Measurements from ENCODE around the gene CCBE1. TPM values are rescaled to one million over a fixed set of nuclear protein-coding genes. Genes with fewer than 3 reads are reported as not detected.
A peak's percentile ranks its signal among the peaks of the same experiment; 100 is the strongest.

The CCBE1 gene
- total and polyA plus RNA-seq, 4 donors: 3.4 to 59.0 (median 21.9) TPM

GRCh38 chr18:59616501-59616900 is 80.7 kb downstream of the CCBE1 start:
- no peak for TF ChIP-seq CTCF (IDR thresholded peaks at IDR 0.05; ENCODE audit: control extremely low read depth, extremely low read depth)
- H3K4me3 ChIP-seq: no peak overlapping the region
- H3K9me3 ChIP-seq (ENCODE audit: control insufficient read depth in 4 of 4, insufficient read depth in 3 of 4, low read length in 3 of 4): no peaks in the 10 kb centered on the region
- no peak overlapping the region for H3K27ac ChIP-seq (ENCODE audit: low read depth in 1 of 2, low read length in 1 of 2)
- no peaks in the 10 kb centered on the region for H3K27me3 ChIP-seq (ENCODE audit: control insufficient read depth in 3 of 3, insufficient read depth in 3 of 3, low read length in 2 of 3)
- DNase-seq: peak in 1 of 3 donors; percentile 55
- H3K4me1 ChIP-seq (ENCODE audit: control insufficient read depth in 5 of 5, insufficient read depth in 5 of 5, low read length in 5 of 5): peaks cover 0 to 51% (median 4%) of the 10 kb centered on the region in 5 donors
- ATAC-seq (ENCODE audit: insufficient read depth, low FRiP score): no peak
- H3K9ac ChIP-seq (ENCODE audit: insufficient read depth in 1 of 2, low read length in 2 of 2): no peak overlapping the region
- H3K36me3 ChIP-seq (ENCODE audit: control insufficient read depth in 4 of 4, insufficient read depth in 4 of 4, low read length in 4 of 4): peaks cover 0 to 4% (median 0%) of the 10 kb centered on the region in 4 donors
- 71 to 76% methylated on average over 6 of the region's 6 CpGs for WGBS, 2 donors

DNA sequence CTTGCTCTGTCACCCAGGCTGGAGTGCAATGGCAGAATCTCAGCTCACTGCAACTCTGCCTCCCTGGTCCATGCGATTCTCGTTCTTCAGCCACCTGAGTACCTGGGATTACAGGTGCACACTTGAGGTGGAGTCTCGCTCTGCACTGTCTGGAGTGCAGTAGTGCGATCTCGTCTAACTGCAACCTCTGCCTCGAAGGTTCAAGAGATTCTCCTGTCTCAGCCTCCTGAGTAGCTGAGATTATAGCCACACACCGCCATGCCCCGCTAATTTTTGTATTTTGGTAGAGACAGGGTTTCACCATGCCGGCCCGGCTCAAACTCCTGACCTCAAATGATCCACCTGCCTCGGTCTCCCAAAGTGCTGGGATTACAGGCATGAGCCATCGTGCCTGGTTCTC is 83.3 kb downstream of the CCBE1 start:
- no peak for TF ChIP-seq CTCF (IDR thresholded peaks at IDR 0.05; ENCODE audit: control extremely low read depth, extremely low read depth)
- H3K27ac ChIP-seq (ENCODE audit: low read depth in 1 of 2, low read length in 1 of 2): no peak overlapping the region
- peaks cover 0 to 3% (median 0%) of the 10 kb centered on the region in 4 donors for H3K36me3 ChIP-seq (ENCODE audit: control insufficient read depth in 4 of 4, insufficient read depth in 4 of 4, low read length in 4 of 4)
- H3K9ac ChIP-seq (ENCODE audit: insufficient read depth in 1 of 2, low read length in 2 of 2): no peak overlapping the region
- 91 to 94% methylated on average over 12 of the region's 12 CpGs for WGBS, 2 donors
- H3K9me3 ChIP-seq (ENCODE audit: control insufficient read depth in 4 of 4, insufficient read depth in 3 of 4, low read length in 3 of 4): no peaks in the 10 kb centered on the region
- no peak for DNase-seq
- peaks cover 0 to 50% (median 4%) of the 10 kb centered on the region in 5 donors for H3K4me1 ChIP-seq (ENCODE audit: control insufficient read depth in 5 of 5, insufficient read depth in 5 of 5, low read length in 5 of 5)
- ATAC-seq (ENCODE audit: insufficient read depth, low FRiP score): no peak
- H3K27me3 ChIP-seq (ENCODE audit: control insufficient read depth in 3 of 3, insufficient read depth in 3 of 3, low read length in 2 of 3): no peaks in the 10 kb centered on the region
- no peak overlapping the region for H3K4me3 ChIP-seq

DNA sequence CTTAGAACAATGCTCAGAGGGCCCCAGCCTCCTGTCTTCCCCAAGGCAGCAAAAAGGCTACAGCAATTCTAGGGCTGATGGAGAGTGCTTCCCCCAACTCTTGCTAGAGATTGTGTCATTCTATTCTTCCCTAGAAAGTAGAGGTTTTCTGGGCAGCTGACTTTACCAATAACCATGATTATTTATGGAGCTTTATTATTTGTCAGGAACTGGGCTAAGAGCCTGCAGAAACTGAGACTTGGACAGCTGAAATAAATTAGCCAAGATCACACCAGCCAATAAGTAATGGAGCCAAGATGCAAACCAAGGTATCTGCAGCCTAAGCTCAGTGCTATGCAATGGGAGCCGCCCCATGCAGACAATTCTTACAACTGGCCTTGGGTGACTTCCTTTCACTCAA is 84.8 kb downstream of the CCBE1 start:
- Histone ChIP-seq H3K4me1 (ENCODE audit: control insufficient read depth in 5 of 5, insufficient read depth in 5 of 5, low read length in 5 of 5) (peaks cover 0 to 55% (median 5%) of the 10 kb centered on the region in 5 donors), H3K36me3 (ENCODE audit: control insufficient read depth in 4 of 4, insufficient read depth in 4 of 4, low read length in 4 of 4) (peaks cover 0 to 3% (median 0%) of the 10 kb centered on the region in 4 donors), H3K9ac (ENCODE audit: insufficient read depth in 1 of 2, low read length in 2 of 2) (no peak overlapping the region), H3K4me3 (no peak overlapping the region), H3K27ac (ENCODE audit: low read depth in 1 of 2, low read length in 1 of 2) (no peak overlapping the region), H3K9me3 (ENCODE audit: control insufficient read depth in 4 of 4, insufficient read depth in 3 of 4, low read length in 3 of 4) (no peaks in the 10 kb centered on the region), H3K27me3 (ENCODE audit: control insufficient read depth in 3 of 3, insufficient read depth in 3 of 3, low read length in 2 of 3) (no peaks in the 10 kb centered on the region)
- DNase-seq (peak in 1 of 3 donors; percentile 55), ATAC-seq (ENCODE audit: insufficient read depth, low FRiP score) (no peak)
- WGBS, 2 donors: 79 to 84% methylated on average over 1 of the region's 1 CpG
- no peak for TF ChIP-seq CTCF (IDR thresholded peaks at IDR 0.05; ENCODE audit: control extremely low read depth, extremely low read depth)

DNA sequence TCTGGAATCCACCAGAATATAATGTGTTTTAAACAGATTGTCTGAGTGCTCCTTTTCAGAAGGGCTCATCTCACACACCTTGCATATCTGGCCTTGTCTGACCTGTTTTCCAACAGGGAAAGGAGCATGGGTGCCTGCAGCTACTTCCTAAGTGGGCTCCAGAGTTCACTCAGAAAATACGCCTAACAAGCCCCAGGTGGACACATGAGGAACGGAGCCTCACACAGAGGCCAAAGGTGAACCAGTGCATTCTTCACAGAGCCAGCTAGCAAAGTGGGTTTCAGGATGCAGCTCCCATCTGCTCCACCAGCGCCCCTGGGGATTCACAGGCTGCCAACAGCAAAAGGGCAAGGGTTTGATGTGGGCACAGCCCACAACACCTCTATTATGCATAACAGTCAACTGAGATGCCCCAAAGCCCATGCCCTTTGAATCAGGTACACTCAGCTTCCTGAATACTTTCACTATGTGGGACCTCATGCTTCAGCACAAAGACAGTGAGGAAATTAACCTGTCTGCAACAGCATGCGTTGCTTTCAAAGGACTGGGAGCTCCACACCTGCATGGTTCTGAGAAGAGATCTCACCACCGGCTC is 86.6 kb downstream of the CCBE1 start:
- H3K27me3 ChIP-seq (ENCODE audit: control insufficient read depth in 3 of 3, insufficient read depth in 3 of 3, low read length in 2 of 3): no peaks in the 10 kb centered on the region
- 69 to 87% methylated on average over 5 of the region's 5 CpGs for WGBS, 2 donors
- H3K27ac ChIP-seq (ENCODE audit: low read depth in 1 of 2, low read length in 1 of 2): no peak overlapping the region
- H3K9ac ChIP-seq (ENCODE audit: insufficient read depth in 1 of 2, low read length in 2 of 2): no peak overlapping the region
- no peak overlapping the region for H3K4me3 ChIP-seq
- no peaks in the 10 kb centered on the region for H3K36me3 ChIP-seq (ENCODE audit: control insufficient read depth in 4 of 4, insufficient read depth in 4 of 4, low read length in 4 of 4)
- H3K4me1 ChIP-seq (ENCODE audit: control insufficient read depth in 5 of 5, insufficient read depth in 5 of 5, low read length in 5 of 5): peaks cover 1 to 56% (median 10%) of the 10 kb centered on the region in 5 donors
- H3K9me3 ChIP-seq (ENCODE audit: control insufficient read depth in 4 of 4, insufficient read depth in 3 of 4, low read length in 3 of 4): no peaks in the 10 kb centered on the region
- no peak for ATAC-seq (ENCODE audit: insufficient read depth, low FRiP score)
- TF ChIP-seq CTCF (IDR thresholded peaks at IDR 0.05; ENCODE audit: control extremely low read depth, extremely low read depth): no peak
- no peak for DNase-seq
